Activated T-cell treated with anti-CD3 and anti-CD28 coated beads, Interleukin-2, amount 50 U/mL, for 4 hours (primary cell): ENCODE measurements around the gene SDK1. TPM values are rescaled to one million over a fixed set of nuclear protein-coding genes. Genes with fewer than 3 reads are reported as not detected.

Experiments
- ATAC-seq, 2 donors: fragments of 200-7000 bp; cut with Tn5 transposase; one replicate each; pipeline ENCODE4 v1.10.0; 2021
- DNase-seq: peaks from one replicate; pipeline ENCODE4 v3.0.0-alpha.2; 2020
- H3K27me3 Mint-ChIP-seq: one replicate; pipeline ENCODE4 v1.8.0; 2021; ENCODE audit warnings: low read depth, mixed read lengths
- H3K36me3 Mint-ChIP-seq: one replicate; pipeline ENCODE4 v1.8.0; 2022; ENCODE audit warnings: mixed read lengths; ENCODE audit not compliant: insufficient read depth
- H3K4me1 Mint-ChIP-seq: one replicate; pipeline ENCODE4 v1.8.0; 2021; ENCODE audit warnings: low read depth, mixed read lengths
- H3K4me3 Mint-ChIP-seq: one replicate; pipeline ENCODE4 v1.8.0; 2021; ENCODE audit warnings: mild to moderate bottlenecking, moderate library complexity, mixed read lengths
- H3K9me3 Mint-ChIP-seq: one replicate; pipeline ENCODE4 v1.8.0; 2021; ENCODE audit warnings: mixed read lengths
- total RNA-seq, 3 donors: library from RNA; stranded (reverse); gene quantifications; one replicate each; pipeline ENCODE4 v1.2.1, GENCODE V29; 2021

Gene SDK1
- total RNA-seq, 3 donors from 2014 or later: 0.05 to 0.79 (median 0.40) TPM

DNA sequence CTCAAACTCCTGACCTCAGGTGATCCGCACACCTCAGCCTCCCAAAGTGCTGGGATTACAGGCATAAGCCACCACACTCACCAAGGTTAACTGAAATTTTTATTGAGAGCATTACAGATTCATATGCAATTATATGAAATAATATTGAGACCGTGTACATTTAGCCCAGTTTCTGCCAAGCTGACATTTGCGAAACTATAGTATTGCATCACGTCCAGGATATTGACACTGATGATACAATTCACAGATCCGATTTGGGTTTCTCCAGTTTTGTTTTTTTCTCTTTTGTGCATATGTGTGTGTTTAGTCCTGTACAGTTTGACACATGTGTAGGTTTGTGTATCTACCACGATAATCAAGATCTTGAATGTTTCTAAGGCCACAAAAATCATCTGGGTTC is 753.1 kb downstream of the SDK1 start:
- H3K36me3 Mint-ChIP-seq: no peaks in the 10 kb centered on the region
- peaks cover 9% of the 10 kb centered on the region for H3K9me3 Mint-ChIP-seq
- no peak for DNase-seq
- peaks cover 12% of the 10 kb centered on the region for H3K27me3 Mint-ChIP-seq
- no peak for ATAC-seq
- H3K4me1 Mint-ChIP-seq: no peaks in the 10 kb centered on the region
- H3K4me3 Mint-ChIP-seq: no peak overlapping the region

DNA sequence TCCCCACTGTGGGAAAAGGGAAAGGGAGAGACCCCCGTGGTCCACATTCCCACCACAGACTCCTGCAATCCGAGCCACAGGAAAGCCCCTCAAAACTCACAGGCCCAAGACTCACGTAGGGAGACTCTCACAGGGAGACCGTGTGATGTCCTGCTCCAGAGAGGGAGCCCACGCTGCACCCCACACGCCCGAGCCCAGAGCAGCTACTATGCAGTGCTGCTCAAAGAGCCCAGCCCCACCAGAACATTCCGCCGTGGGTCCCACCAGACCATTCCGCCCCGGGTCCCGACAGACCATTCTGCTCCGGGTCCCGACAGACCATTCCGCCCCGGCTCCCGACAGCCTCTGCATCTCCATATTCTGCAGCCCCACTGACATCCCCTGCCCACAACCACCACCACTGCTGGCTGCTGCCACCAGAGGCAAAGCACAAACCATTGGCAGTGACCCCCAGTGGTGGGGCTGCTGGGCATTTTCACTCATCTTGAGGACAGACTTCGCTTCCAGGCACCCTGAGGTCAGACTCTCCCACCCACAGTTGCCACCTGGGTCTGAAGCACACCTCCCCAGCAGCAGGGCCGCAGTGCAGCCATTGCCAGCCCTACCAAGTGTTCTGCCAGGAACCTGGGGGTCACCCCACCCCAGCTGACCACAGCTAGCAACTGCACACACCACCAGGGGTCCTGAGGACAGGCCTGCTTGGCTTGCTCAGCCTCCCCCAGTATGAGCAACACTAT is 755.7 kb downstream of the SDK1 start:
- Mint-ChIP-seq H3K4me3 (no peak overlapping the region), H3K27me3 (peaks cover 14% of the 10 kb centered on the region)

DNA sequence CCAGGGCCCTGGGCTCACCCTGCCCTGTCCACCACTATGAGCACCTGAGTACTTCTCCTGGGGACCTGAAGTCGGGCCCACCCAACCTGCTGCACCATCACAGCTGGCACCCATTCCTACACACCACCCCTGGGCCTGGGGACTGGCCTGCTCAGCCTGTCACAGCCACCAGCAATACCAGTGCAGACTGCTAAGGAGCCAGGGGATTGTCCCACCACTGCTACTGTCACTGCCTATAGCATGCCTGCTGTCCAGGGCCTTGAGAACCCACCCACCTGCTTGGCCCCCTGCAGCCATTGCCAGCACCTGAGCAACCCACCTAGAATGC is 756.2 kb downstream of the SDK1 start:
- H3K4me1 Mint-ChIP-seq: no peaks in the 10 kb centered on the region
- H3K9me3 Mint-ChIP-seq: peaks cover 9% of the 10 kb centered on the region
- no peak overlapping the region for H3K4me3 Mint-ChIP-seq
- ATAC-seq: no peak
- H3K27me3 Mint-ChIP-seq: peaks cover 14% of the 10 kb centered on the region
- no peaks in the 10 kb centered on the region for H3K36me3 Mint-ChIP-seq
- DNase-seq: no peak

More for the DNA sequence above, 755.7 kb downstream of the SDK1 start:
- Mint-ChIP-seq H3K4me1 (no peaks in the 10 kb centered on the region), H3K9me3 (peaks cover 9% of the 10 kb centered on the region), H3K36me3 (no peaks in the 10 kb centered on the region)
- DNase-seq (no peak), ATAC-seq (no peak)

DNA sequence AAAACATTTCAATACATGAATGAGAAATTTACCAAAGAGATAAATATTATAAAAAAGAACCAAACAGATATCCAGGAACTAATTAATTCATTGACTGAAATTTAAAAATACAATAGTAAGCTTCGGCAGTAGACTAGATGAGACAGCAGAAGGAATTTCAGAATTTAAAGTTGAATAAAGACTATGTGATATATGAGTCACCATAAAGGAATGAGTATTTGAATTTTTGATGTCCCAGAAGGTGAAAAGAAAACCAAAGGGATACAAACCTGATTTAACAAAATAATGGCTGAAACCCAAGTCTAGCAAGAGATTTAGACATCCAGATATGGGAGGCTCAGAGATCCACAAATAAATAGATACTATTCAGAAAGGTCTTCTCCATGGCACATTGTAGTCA is 757.1 kb downstream of the SDK1 start:
- no peaks in the 10 kb centered on the region for H3K36me3 Mint-ChIP-seq
- peaks cover 9% of the 10 kb centered on the region for H3K9me3 Mint-ChIP-seq
- ATAC-seq (no peak), DNase-seq (no peak)
- peaks cover 12% of the 10 kb centered on the region for H3K27me3 Mint-ChIP-seq
- H3K4me1 Mint-ChIP-seq: no peaks in the 10 kb centered on the region
- no peak overlapping the region for H3K4me3 Mint-ChIP-seq

DNA sequence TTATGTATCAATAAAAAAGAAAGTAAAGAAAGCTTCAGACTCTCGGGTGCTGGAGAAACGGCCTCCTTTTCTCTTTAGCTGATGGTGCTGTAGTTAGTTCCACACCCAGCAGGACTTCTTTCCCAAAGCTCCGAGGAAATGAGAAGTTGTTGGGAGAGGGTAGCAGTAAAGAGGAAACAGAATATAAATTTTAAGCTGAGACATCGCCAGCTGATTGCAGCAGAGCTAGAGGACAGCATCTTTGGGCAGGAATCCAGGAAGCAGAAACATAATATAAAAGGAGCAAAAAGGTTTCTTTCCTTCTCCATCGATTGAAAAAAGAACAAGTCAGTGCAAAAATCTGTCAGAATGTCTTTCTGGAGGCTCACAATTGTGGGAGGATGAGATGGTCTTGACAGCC is 764.1 kb downstream of the SDK1 start:
- H3K9me3 Mint-ChIP-seq: no peaks in the 10 kb centered on the region
- no peak overlapping the region for H3K4me3 Mint-ChIP-seq
- no peak for DNase-seq
- no peaks in the 10 kb centered on the region for H3K36me3 Mint-ChIP-seq
- H3K27me3 Mint-ChIP-seq: peaks cover 1% of the 10 kb centered on the region
- peaks cover 6% of the 10 kb centered on the region for H3K4me1 Mint-ChIP-seq
- ATAC-seq: no peak

DNA sequence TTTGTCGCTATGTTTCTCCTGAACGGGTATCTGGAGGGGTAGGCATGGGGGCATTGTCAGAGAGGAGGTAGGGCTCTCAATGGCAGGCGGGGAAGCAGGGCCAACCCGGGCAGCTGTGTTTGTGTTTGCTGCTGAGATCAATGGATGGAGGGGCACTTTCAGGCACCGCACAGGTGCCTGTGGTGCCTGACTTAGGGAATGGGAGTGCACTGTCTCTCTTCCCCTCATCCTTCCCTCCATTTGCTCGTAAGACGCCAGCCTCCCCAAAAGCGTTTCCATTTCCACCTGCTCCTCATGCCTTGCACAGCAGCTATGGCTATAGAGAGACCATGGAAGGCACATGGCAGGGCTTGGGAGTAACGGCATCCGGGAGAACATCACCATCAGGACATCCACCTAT is 765.2 kb downstream of the SDK1 start:
- Mint-ChIP-seq H3K36me3 (no peaks in the 10 kb centered on the region), H3K9me3 (no peaks in the 10 kb centered on the region), H3K27me3 (no peaks in the 10 kb centered on the region), H3K4me3 (no peak overlapping the region), H3K4me1 (peaks cover 6% of the 10 kb centered on the region)
- ATAC-seq: no peak
- no peak for DNase-seq

DNA sequence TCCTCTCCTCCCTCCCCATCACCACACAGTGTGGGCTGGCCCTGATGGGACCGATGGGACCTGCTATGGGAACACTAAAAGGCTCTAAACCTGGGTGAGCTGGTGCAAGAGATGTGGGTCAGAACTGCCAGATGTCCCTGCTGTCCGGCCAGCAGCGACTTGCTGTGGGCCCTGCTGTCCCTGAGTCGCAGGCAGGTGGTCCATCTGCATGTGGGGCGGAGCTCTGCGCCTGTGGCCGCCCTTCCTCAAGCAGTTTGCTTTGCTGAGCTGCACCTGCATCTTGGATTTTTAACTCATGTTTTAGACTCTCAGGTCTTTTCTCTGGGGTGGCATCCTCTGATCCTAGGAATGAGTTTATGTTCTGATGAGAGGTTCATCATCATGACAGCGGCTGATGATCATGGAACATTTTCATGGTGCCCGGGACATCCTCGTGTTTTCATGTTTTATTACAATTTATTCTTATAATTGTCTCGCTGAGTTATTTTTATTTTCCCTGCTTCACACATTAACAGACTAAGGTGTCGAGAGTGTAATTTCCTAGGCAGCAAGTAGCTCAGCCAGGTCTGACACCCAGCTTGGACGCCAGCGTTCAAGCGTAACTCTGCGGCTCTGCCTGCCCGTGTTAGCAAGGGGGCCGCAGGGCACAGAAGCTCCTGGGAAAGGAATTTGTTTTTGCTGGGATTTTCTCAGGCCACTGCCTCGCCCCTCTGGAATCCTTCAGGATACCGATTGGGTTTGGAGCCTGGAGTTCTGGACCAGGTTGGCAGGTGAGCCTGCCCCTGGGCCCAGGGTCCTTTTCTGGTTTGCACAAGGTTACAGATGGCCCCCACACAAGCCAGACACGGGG is 765.8 kb downstream of the SDK1 start:
- ATAC-seq: no peak
- Mint-ChIP-seq H3K9me3 (no peaks in the 10 kb centered on the region), H3K4me3 (no peak overlapping the region), H3K36me3 (no peaks in the 10 kb centered on the region), H3K4me1 (peaks cover 6% of the 10 kb centered on the region), H3K27me3 (no peaks in the 10 kb centered on the region)
- no peak for DNase-seq

DNA sequence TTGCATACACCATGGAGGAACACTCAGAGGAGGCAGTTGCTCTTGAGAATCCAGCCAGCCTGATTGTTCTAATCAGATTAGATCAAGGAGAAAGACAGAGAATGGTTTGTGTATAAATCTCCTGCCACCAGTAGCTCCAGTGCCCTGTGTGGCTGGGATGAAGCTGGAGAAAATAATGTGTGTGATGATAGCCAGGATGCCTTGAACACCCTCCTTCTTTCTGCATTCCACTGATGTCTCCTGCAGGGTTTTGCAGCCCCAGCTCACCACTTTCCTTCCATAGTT is 766.4 kb downstream of the SDK1 start:
- H3K27me3 Mint-ChIP-seq: no peaks in the 10 kb centered on the region
- peaks cover 6% of the 10 kb centered on the region for H3K4me1 Mint-ChIP-seq
- H3K9me3 Mint-ChIP-seq: no peaks in the 10 kb centered on the region
- no peak for DNase-seq
- H3K4me3 Mint-ChIP-seq: no peak overlapping the region
- no peak for ATAC-seq
- H3K36me3 Mint-ChIP-seq: no peaks in the 10 kb centered on the region

DNA sequence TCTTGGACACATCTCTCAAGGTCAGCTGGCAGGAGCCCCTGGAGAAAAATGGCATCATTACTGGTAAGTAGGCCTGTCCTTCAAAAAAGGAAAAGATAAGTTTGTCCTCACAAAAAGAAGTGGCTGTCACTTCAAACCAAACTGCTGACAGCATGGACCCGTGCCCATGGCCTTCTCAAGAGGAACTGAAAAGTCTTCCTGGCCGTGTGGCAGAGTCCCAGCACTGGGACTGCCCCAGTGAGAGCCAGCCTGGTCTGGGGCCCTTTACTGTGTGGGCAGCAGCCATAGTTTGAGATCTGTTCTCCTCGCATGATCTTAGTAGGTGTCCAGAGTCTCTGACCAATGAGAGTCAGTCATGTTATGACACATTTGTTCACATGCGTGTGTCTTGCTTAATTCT is 766.8 kb downstream of the SDK1 start:
- Mint-ChIP-seq H3K9me3 (no peaks in the 10 kb centered on the region), H3K36me3 (no peaks in the 10 kb centered on the region), H3K4me3 (no peak overlapping the region), H3K27me3 (no peaks in the 10 kb centered on the region), H3K4me1 (peaks cover 6% of the 10 kb centered on the region)
- ATAC-seq (no peak), DNase-seq (no peak)

DNA sequence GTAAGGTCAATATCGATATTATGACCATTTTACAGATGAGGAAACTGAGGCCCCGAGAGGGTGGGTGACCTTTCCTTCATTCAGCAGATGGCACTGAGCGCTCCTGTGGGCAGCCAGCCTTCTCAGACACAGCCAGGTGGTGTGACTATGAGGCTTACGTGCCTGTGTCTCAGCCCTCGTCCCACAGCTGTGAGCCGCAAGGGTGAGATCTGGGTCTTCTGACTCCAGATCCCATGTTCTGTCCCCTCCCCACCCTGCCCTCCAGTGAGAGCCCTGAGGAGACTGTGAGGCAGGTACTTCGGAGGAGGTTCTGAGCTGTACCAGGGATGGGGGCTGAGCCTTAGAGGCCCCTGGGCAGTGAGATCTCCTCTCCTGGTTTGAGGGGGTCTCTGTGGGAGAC is 767.2 kb downstream of the SDK1 start:
- ATAC-seq (no peak), DNase-seq (no peak)
- Mint-ChIP-seq H3K36me3 (no peaks in the 10 kb centered on the region), H3K4me3 (no peak overlapping the region), H3K4me1 (peaks cover 6% of the 10 kb centered on the region), H3K9me3 (no peaks in the 10 kb centered on the region), H3K27me3 (peaks cover 2% of the 10 kb centered on the region)

DNA sequence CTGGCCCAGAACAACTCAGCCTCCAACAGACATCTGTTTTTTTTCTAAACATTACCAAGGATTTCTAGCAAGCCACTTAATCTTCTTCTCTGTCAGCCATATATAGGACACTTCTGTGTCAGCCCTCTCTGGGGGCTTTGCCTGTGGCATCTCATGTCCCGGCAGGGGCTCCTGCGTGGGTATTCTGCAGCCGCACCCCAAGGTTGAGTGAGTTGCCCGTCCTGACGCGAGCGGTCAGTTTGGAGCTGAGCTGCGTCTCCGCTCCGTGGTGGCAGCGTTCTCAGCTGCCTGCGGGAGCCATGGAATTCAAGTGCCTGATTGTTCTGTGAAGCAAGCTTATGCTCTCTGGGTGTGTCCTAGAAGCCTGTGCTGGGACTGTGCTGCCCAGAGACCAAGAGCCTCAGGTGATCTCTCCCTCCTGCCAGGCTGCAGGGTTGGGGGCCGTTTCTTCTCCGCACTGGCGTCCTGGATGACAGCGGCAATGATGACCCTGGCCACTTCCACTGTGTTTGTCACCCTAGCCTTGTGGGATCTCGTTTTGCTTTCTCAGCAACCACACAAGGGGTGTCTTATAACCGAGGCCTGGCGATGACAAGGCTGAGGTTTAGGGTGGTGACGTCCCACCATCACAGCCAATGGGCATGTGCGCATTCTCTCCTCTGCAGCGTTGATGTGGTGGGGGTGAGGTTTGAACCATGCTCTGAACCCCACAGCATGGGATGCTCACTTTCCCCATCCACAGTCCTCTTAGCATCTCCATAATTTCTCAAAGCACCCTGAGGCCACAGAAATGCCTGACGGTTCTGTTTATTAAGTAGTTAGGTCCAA is 768.4 kb downstream of the SDK1 start:
- Mint-ChIP-seq H3K27me3 (peaks cover 2% of the 10 kb centered on the region), H3K4me1 (peaks cover 6% of the 10 kb centered on the region), H3K4me3 (no peak overlapping the region), H3K36me3 (no peaks in the 10 kb centered on the region), H3K9me3 (no peaks in the 10 kb centered on the region)
- DNase-seq (no peak), ATAC-seq (no peak)

DNA sequence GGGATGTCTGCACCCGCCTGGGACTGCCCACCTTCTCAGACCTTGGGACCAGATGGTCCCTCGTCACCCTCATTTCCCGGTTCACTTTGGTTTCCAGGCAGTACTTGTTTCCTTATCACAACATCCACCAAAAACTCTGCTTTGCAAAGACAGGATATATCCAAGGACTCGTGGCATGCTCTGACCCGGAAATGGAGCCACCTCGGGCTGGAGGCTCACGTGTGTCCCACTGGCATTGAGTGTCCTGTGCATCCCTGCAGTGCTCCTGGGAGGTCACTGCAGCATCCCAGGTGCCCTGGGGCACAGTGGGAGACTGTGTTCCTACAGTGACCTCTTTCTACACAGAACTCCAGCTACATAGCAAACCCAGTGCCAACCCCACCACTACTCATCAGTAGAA is 769.2 kb downstream of the SDK1 start:
- H3K36me3 Mint-ChIP-seq: no peaks in the 10 kb centered on the region
- no peaks in the 10 kb centered on the region for H3K4me1 Mint-ChIP-seq
- ATAC-seq: no peak
- no peak for DNase-seq
- H3K27me3 Mint-ChIP-seq: peaks cover 2% of the 10 kb centered on the region
- no peaks in the 10 kb centered on the region for H3K9me3 Mint-ChIP-seq
- no peak overlapping the region for H3K4me3 Mint-ChIP-seq

DNA sequence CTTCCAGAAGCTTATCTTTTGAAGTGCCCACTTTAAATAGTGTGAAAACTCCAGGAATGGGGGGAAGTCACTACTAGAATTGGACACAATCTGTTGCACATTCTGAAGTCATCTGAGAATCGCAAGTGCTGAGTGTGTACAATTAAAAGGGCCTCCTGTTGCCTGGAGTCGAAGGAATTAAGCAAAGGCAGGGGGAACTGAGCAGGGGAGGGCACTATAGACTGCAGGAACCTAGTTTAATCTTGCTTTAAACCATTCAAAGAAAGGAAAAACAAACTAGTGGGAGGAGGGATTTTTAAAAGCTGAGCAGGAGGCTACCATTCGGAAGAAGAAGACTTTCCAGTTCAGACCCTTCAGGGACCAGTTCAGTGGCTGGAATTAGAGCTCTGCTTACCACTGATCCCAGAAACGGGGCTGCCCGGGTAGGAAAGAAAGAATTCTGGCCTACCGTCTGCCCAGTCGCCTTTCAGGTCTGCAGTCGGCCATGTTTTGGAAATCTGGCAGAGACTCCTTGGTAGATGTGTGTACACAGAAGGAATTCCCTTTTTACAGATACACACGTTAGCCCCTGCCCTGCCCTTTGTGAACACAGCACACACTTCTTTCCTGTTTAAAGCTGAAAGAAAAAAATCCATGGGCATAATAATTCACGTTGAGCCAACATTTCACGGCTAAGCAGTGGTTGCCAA is 770.5 kb downstream of the SDK1 start:
- H3K36me3 Mint-ChIP-seq: no peaks in the 10 kb centered on the region
- ATAC-seq (no peak), DNase-seq (no peak)
- H3K4me3 Mint-ChIP-seq: no peak overlapping the region
- peaks cover 4% of the 10 kb centered on the region for H3K27me3 Mint-ChIP-seq
- H3K4me1 Mint-ChIP-seq: no peaks in the 10 kb centered on the region
- no peaks in the 10 kb centered on the region for H3K9me3 Mint-ChIP-seq

DNA sequence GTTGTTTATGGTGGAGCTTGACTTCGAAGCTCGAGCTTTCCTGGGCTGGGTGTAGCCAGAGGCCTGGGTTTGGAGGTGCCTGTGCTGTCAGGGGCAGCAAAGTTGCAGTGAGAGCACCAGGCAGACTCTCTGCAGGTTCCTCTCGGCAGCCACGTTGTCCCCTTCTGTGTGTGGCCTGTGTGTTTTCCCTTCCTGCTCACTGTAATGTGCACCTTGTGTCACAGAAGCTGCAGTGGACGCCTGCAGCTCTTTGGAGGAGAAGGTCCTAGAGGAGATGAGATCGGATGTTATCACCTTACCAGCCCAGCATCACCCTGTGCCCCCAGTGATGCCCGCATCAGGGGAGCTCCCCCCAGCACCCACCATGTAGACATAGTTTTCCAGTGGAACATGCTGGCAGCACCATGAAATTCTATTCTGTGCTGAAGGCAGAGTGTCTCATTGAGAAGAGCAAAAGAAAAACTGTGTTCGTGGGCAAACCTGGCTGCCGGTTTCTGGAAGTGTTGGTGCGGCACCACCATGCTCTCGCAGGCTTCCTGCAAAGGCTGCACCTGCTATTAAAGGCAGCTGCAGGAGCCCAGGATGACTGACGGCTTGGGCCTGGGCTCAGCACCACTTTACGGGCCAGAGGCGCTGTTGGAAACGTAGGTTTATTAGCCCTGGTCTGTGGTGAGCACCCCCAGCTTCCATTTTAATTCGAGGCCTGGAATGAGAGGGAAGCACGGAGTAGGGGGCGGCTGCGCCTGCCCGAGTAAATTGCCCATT is 771.3 kb downstream of the SDK1 start:
- H3K4me1 Mint-ChIP-seq: no peaks in the 10 kb centered on the region
- H3K9me3 Mint-ChIP-seq: no peaks in the 10 kb centered on the region
- ATAC-seq (no peak), DNase-seq (no peak)
- no peaks in the 10 kb centered on the region for H3K36me3 Mint-ChIP-seq
- peaks cover 4% of the 10 kb centered on the region for H3K27me3 Mint-ChIP-seq
- H3K4me3 Mint-ChIP-seq: no peak overlapping the region
